Renal pelvis (tissue), 4 donors: ENCODE results near the gene ODAD2. TPM values are rescaled to one million over a fixed set of nuclear protein-coding genes. Genes with fewer than 3 reads are reported as not detected.

Experiments used
- DNase-seq: peaks from one replicate; pipeline ENCODE4 v3.0.0-alpha.2; 2013
- polyA plus RNA-seq, 3 donors: library from polyadenylated mRNA; unstranded; fragments of 120-200 nt; gene quantifications; one replicate each; pipeline ENCODE4 v1.2.1, GENCODE V29; 2013; ENCODE audit not compliant: insufficient read length in 3 of 3

ODAD2 gene
- polyA plus RNA-seq, 3 donors = 0.96 to 1.8 (median 1.0) TPM

GRCh38 chr10:27774831-27775230, 224.0 kb downstream of the ODAD2 start:
- no peak for DNase-seq

- DNase-seq = no peak
Measured at GRCh38 chr10:27771231-27771630, 227.6 kb downstream of the ODAD2 start.

- DNase-seq = no peak
Measured at GRCh38 chr10:27770181-27770580, 228.7 kb downstream of the ODAD2 start.
